ENCODE measurements around the gene CAMSAP2.
A peak's percentile ranks its signal among the peaks of the same experiment; 100 is the strongest.

CAMSAP2 gene

DNA sequence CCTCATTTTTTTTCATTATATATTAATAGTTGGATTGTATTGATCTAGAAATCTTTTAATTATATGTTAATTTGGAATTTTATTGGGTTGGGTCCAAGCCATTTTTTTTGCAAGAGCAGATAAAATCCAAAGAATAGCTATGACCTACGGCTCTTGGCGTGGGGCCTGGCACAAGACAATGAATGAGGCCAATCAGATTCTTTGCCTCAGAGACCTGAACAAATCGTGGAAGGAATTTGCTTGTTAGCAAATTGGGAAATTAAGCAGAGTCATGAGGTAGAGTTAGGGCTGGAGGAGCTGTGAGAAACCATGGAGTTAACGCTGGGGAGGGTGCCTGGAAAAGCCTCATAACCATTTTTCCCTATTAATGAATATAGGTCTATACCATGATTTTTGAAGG lies 40.1 kb downstream of the CAMSAP2 start:
- TF ChIP-seq, protein P1, sequence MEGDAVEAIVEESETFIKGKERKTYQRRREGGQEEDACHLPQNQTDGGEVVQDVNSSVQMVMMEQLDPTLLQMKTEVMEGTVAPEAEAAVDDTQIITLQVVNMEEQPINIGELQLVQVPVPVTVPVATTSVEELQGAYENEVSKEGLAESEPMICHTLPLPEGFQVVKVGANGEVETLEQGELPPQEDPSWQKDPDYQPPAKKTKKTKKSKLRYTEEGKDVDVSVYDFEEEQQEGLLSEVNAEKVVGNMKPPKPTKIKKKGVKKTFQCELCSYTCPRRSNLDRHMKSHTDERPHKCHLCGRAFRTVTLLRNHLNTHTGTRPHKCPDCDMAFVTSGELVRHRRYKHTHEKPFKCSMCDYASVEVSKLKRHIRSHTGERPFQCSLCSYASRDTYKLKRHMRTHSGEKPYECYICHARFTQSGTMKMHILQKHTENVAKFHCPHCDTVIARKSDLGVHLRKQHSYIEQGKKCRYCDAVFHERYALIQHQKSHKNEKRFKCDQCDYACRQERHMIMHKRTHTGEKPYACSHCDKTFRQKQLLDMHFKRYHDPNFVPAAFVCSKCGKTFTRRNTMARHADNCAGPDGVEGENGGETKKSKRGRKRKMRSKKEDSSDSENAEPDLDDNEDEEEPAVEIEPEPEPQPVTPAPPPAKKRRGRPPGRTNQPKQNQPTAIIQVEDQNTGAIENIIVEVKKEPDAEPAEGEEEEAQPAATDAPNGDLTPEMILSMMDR (conservative IDR thresholded peaks at IDR 0.05; ENCODE audit: low read depth, low read length) = no peak
- Histone ChIP-seq H3K4me1 (ENCODE audit: low read depth, poor library complexity, severe bottlenecking) (peaks cover 43% of the 10 kb centered on the region), H4K20me1 (ENCODE audit: insufficient read depth) (no peaks in the 10 kb centered on the region), H2AFZ (ENCODE audit: low read depth) (no peak overlapping the region), H3K79me2 (ENCODE audit: insufficient read depth, low read depth) (peaks cover 18% of the 10 kb centered on the region; the same call in 1 of the 2 replicates), H3K4me3 (IDR thresholded peaks at IDR 0.05; ENCODE audit: insufficient read depth, low read depth, low read length) (no peak overlapping the region), H3K4me2 (0 out of 2 replicates have a peak overlapping the region, but pooled peaks have one; percentile 87), H3K27ac (no peak overlapping the region), H3K36me3 (ENCODE audit: insufficient read depth) (no peaks in the 10 kb centered on the region), H3K27me3 (ENCODE audit: insufficient read depth, low read depth) (no peaks in the 10 kb centered on the region), H3K9ac (no peak overlapping the region)

- TF ChIP-seq, protein P1 (conservative IDR thresholded peaks at IDR 0.05; ENCODE audit: low read depth, low read length) = no peak
- Histone ChIP-seq H3K4me2 (peak overlapping the region; percentile 87; the same call in 1 of the 2 replicates), H3K4me1 (ENCODE audit: low read depth, poor library complexity, severe bottlenecking) (peaks cover 39% of the 10 kb centered on the region), H2AFZ (ENCODE audit: low read depth) (no peak overlapping the region), H3K27me3 (ENCODE audit: insufficient read depth, low read depth) (no peaks in the 10 kb centered on the region), H3K4me3 (IDR thresholded peaks at IDR 0.05; ENCODE audit: insufficient read depth, low read depth, low read length) (no peak overlapping the region), H3K36me3 (ENCODE audit: insufficient read depth) (no peaks in the 10 kb centered on the region), H3K79me2 (ENCODE audit: insufficient read depth, low read depth) (peaks cover 18% of the 10 kb centered on the region; the same call in 1 of the 2 replicates), H3K9ac (no peak overlapping the region), H4K20me1 (ENCODE audit: insufficient read depth) (no peaks in the 10 kb centered on the region), H3K27ac (no peak overlapping the region)
Observed at GRCh38 chr1:200779326-200779725, 40.6 kb downstream of the CAMSAP2 start.

DNA sequence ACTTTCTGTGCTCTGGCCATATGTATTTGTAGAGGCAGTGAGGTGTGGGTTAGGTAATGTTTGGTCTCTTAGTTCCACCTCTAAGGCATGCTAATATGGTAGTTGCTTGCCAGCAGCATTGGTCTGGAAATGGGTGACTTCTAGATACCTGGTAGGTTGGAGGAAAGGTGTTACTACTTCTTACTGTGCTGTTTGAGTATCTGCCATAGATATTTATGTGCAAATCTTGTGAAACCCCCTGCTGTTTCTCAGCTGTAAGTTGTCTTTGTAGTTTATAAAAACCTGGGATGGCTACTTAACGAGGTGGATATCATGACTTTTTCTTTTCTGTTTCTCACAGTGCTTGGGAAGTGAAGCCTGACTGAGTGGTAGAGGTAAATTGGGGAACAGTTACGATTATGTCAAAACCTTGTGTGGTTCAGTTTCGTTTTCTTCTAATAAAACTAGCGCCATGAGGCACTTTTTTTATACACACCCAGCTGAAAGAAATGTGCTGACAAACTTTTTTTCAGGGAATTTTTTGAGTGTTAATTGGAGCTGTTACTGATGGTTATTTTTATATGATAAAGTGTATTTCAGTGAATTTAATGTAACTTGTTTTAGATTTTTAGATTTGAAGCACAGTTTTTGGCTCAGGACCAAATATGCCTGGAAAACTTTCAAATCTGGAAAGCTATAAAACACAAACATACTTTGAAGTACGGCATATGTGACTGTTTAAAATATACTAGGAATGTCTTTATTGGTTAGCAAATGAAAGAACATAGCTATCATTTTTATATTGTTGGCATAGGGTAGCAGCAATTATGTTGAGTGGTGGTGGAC lies 42.1 kb downstream of the CAMSAP2 start:
- H3K79me2 ChIP-seq (ENCODE audit: insufficient read depth, low read depth) = peaks cover 22% of the 10 kb centered on the region; the same call in 1 of the 2 replicates

DNA sequence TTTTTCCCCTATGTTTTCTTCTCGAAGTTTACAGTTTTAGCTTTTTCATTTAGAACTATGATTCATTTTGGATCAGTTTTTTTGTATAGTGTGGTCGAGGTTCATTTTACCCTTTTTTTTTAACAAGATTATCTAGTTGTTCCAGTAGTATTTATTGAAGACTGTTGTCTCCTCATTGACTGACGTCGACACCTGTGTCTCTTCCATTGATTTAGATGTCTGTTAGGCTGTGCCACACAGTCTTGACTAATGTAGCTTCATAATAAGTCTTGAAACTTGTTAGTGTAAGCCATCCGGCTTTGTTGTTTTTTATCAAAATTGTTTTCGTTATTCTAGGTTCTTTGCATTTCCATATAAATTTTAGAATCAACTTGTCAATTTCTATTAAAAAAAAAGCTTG lies 45.2 kb downstream of the CAMSAP2 start:
- H3K9ac ChIP-seq = no peak overlapping the region
- H3K79me2 ChIP-seq (ENCODE audit: insufficient read depth, low read depth) = peaks cover 22% of the 10 kb centered on the region; the same call in 1 of the 2 replicates
- no peak overlapping the region for H3K27ac ChIP-seq
- TF ChIP-seq, protein P1 (conservative IDR thresholded peaks at IDR 0.05; ENCODE audit: low read depth, low read length) = no peak
- no peaks in the 10 kb centered on the region for H4K20me1 ChIP-seq (ENCODE audit: insufficient read depth)
- no peak overlapping the region for H3K4me3 ChIP-seq (IDR thresholded peaks at IDR 0.05; ENCODE audit: insufficient read depth, low read depth, low read length)
- peaks cover 29% of the 10 kb centered on the region for H3K4me1 ChIP-seq (ENCODE audit: low read depth, poor library complexity, severe bottlenecking)
- no peak overlapping the region for H2AFZ ChIP-seq (ENCODE audit: low read depth)
- no peaks in the 10 kb centered on the region for H3K36me3 ChIP-seq (ENCODE audit: insufficient read depth)
- H3K4me2 ChIP-seq = no peak overlapping the region
- H3K27me3 ChIP-seq (ENCODE audit: insufficient read depth, low read depth) = no peaks in the 10 kb centered on the region

More for the DNA sequence above, 42.1 kb downstream of the CAMSAP2 start:
- peak overlapping the region; percentile 12 for H2AFZ ChIP-seq (ENCODE audit: low read depth)
- peak overlapping the region; percentile 87 for H3K4me2 ChIP-seq
- peak overlapping the region; percentile 46; the same call in 1 of the 2 replicates for H3K9ac ChIP-seq
- no peaks in the 10 kb centered on the region for H3K27me3 ChIP-seq (ENCODE audit: insufficient read depth, low read depth)
- H3K36me3 ChIP-seq (ENCODE audit: insufficient read depth) = no peaks in the 10 kb centered on the region
- peak overlapping the region; percentile 96 for H3K4me3 ChIP-seq (IDR thresholded peaks at IDR 0.05; ENCODE audit: insufficient read depth, low read depth, low read length)
- H3K4me1 ChIP-seq (ENCODE audit: low read depth, poor library complexity, severe bottlenecking) = peaks cover 30% of the 10 kb centered on the region
- peak overlapping the region; percentile 74 for H3K27ac ChIP-seq
- TF ChIP-seq, protein P1 (conservative IDR thresholded peaks at IDR 0.05; ENCODE audit: low read depth, low read length) = no peak
- no peaks in the 10 kb centered on the region for H4K20me1 ChIP-seq (ENCODE audit: insufficient read depth)
